Mononuclear cell (primary cell): ENCODE results near the gene CCDC73. TPM values are rescaled to one million over a fixed set of nuclear protein-coding genes. Genes with fewer than 3 reads are reported as not detected.
"Not testable (repeated sequence)": the region's sequence is repeated elsewhere in the genome, so short reads cannot be mapped to it uniquely, and the experiment has no call there.

Experiments used
- H3K27me3 ChIP-seq: 2 replicates; pipeline ENCODE4 v1.6.0; 2011; ENCODE audit warnings: low read length, control low read depth; ENCODE audit not compliant: insufficient read depth
- H3K4me1 ChIP-seq: 2 replicates; pipeline ENCODE4 v1.5.1; 2011; ENCODE audit warnings: mild to moderate bottlenecking, low read length, control low read depth; ENCODE audit not compliant: insufficient read depth
- H3K4me3 ChIP-seq: 2 replicates; pipeline ENCODE4 v1.5.1; 2011; ENCODE audit warnings: mild to moderate bottlenecking, low read length, moderate library complexity
- H3K9me3 ChIP-seq: 2 replicates; pipeline ENCODE4 v1.5.1; 2011; ENCODE audit warnings: low read depth, mild to moderate bottlenecking, control low read depth, low read length
- total RNA-seq: library from RNA; depleted of rRNA; stranded (reverse); fragments of >200 nt; gene quantifications from one replicate; pipeline ENCODE4 v1.2.3, GENCODE V29; 2012

CCDC73 gene
- total RNA-seq, 1 donor, result not detected

DNA sequence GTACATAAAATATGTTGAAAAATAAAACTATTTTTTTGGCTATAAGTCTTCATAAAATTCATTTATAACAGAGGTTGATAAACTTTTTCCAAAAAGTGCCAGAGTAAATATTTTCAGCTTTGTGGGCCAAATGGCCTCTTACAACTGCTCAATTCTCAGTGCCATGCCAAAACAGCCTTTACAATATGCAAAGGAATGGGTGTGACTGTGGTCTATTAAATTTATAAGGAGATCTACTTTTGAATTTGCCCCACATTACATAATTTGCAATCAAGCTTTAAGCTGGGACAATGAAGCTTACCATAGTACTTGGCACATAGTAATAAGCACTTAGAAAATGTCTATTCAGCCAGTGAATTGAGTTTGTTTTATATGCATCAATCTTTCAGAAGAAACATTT, 188.2 kb downstream of the CCDC73 start:
- no peak overlapping the region for H3K4me3 ChIP-seq
- H3K9me3 ChIP-seq, result no peaks in the 10 kb centered on the region
- H3K27me3 ChIP-seq, result no peaks in the 10 kb centered on the region
- no peaks in the 10 kb centered on the region for H3K4me1 ChIP-seq

- no peaks in the 10 kb centered on the region for H3K9me3 ChIP-seq
Measured at GRCh38 chr11:32602657-32603415, 191.6 kb downstream of the CCDC73 start.

DNA sequence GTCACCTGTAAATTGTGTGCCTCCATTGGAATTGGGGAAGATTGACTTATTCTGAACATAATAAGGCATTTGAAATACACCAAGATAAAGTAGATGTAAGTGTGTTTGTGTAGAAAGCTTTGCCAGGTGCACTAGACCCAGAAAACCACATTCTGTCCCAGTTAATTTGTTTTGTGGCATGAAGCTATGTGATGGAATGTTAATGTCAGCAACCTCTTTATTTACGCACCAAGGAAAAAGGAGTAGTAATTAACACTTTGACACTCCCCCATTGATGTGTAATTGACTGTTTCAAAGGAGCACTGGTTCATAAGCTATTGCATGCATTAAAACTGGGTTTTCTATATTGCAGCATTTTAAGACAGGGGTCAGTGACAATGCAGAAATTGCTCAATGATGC, 196.5 kb downstream of the CCDC73 start:
- Histone ChIP-seq H3K9me3 (no peaks in the 10 kb centered on the region), H3K4me1 (peaks cover 8% of the 10 kb centered on the region), H3K27me3 (no peaks in the 10 kb centered on the region), H3K4me3 (no peak overlapping the region)

More at GRCh38 chr11:32602657-32603415, 191.6 kb downstream of the CCDC73 start:
- Histone ChIP-seq H3K27me3 (no peaks in the 10 kb centered on the region), H3K4me1 (no peaks in the 10 kb centered on the region), H3K4me3 (no peak overlapping the region)

- not testable (repeated sequence) for H3K9me3 ChIP-seq, H3K27me3 ChIP-seq, H3K4me3 ChIP-seq
- H3K4me1 ChIP-seq, result peaks cover 21% of the 10 kb centered on the region
Measured at GRCh38 chr11:32596114-32596513, 198.3 kb downstream of the CCDC73 start.

DNA sequence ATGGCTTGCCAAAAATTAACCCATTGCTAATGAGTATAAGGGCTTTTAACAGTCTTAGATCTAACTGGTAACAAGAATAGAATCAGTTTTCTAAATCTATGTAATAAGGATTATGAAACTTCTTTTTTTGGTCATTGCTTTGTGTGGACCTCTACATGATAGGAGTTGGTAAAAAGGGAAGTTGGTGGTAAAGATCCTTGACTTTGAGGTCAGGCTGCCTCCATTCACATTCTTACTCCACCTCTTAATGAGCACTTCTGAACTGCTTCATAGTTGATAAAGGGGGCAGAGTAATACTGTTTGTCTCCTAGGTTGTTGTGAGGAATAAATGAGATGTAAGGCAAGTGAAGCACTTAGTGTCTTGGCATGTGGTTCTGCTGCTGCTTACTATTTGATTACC, 200.2 kb downstream of the CCDC73 start:
- H3K9me3 ChIP-seq, result no peaks in the 10 kb centered on the region
- H3K4me1 ChIP-seq, result peaks cover 21% of the 10 kb centered on the region
- H3K4me3 ChIP-seq, result no peak overlapping the region
- no peaks in the 10 kb centered on the region for H3K27me3 ChIP-seq

- H3K4me1 ChIP-seq, result peaks cover 46% of the 10 kb centered on the region
- no peaks in the 10 kb centered on the region for H3K27me3 ChIP-seq
- no peaks in the 10 kb centered on the region for H3K9me3 ChIP-seq
- H3K4me3 ChIP-seq, result no peak overlapping the region
Measured at GRCh38 chr11:32586576-32587190, 207.8 kb downstream of the CCDC73 start.

- peak overlapping the region; percentile 94 for H3K4me3 ChIP-seq
- no peaks in the 10 kb centered on the region for H3K9me3 ChIP-seq
- peaks cover 45% of the 10 kb centered on the region for H3K4me1 ChIP-seq
Measured at GRCh38 chr11:32584921-32585320, 209.5 kb downstream of the CCDC73 start.

DNA sequence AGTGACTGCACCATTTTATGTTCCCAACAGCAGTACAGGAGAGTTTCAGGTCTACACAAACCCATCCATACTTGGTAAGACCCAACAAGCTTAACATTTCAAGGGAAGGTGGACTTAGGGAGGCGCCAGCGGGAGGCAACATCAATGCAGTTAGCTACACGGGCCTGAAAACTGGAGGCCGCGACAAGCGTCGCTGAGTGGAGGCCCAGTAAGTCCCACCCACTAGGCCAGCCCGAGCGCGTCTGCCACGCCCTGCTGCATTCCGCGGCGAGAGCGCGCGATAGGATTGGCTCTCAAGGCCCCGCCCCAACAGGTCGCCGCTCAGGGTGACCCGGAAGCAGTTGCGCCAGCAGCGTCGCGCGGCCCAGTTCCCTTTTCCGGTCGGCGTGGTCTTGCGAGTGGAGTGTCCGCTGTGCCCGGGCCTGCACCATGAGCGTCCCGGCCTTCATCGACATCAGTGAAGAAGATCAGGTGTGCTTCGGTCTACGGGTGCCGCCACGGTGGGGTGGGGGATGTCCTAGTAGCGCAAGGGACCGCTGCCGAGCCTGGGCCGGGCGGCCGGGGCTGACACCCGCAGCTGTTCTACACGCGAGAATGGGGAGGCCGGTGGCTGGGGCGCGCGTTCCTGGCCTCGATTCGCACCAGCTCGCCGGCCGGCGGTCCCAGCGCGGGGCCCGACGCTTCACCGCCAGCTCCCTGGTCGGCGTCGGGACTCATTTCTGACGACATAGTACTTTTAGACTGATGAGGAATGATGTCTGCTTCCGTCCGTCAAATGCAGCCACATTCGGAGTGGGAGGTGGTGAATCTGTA, 210.8 kb downstream of the CCDC73 start, which contains the start of gene EIF3M:
EIF3M (plus strand) TSS at position 373 of the 813 bp plus-strand sequence; CDS start at position 430, 57 bp downstream.
- Histone ChIP-seq H3K4me1 (peaks cover 39% of the 10 kb centered on the region), H3K27me3 (no peaks in the 10 kb centered on the region), H3K4me3 (peak within 1 kb of the TSS; percentile 94)

More at GRCh38 chr11:32584921-32585320, 209.5 kb downstream of the CCDC73 start:
- no peaks in the 10 kb centered on the region for H3K27me3 ChIP-seq

DNA sequence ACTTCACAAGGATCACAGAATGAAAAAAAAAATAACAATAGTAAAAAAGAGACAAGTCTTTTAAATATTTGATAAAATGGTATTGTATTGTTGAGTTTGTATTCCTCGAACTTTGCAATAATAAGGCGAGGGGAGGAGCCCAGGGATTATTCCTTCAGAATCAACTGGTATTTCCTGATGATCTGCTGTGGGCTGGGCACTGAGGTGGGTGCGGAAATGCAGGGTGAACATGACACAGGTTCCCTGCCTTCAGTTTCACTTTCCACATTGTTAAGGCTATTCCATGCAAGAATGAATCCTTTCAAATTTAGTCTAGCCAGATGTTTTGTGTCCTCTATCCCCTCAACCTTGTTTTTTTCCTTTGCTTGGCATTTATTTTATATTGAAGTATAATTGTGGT, 212.9 kb downstream of the CCDC73 start:
- no peaks in the 10 kb centered on the region for H3K27me3 ChIP-seq
- peaks cover 24% of the 10 kb centered on the region for H3K4me1 ChIP-seq
- no peak overlapping the region for H3K4me3 ChIP-seq
- no peaks in the 10 kb centered on the region for H3K9me3 ChIP-seq

More for the DNA sequence above, 210.8 kb downstream of the CCDC73 start, which contains the start of gene EIF3M:
- H3K9me3 ChIP-seq, result no peaks in the 10 kb centered on the region

DNA sequence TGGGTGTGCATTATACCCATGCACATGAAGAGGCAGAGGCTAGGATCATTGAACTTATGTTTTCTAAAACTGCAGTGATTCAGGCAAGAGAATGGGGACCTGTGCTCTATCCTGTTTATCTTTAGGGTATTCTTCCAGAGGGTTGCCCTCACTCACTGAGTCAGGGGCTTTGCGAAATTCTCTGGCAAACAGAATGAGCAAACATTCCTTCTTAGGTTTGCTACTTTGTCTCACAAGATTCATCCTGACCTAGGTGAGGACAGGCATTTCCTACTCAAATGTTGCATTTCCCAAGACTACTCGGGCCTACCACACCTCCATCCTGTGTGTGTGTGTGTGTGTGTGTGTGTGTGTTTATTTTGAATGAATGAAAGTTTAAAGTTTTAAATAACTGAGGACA, 213.5 kb downstream of the CCDC73 start:
- H3K27me3 ChIP-seq, result no peaks in the 10 kb centered on the region
- no peak overlapping the region for H3K4me3 ChIP-seq
- H3K4me1 ChIP-seq, result peaks cover 18% of the 10 kb centered on the region
- no peaks in the 10 kb centered on the region for H3K9me3 ChIP-seq

DNA sequence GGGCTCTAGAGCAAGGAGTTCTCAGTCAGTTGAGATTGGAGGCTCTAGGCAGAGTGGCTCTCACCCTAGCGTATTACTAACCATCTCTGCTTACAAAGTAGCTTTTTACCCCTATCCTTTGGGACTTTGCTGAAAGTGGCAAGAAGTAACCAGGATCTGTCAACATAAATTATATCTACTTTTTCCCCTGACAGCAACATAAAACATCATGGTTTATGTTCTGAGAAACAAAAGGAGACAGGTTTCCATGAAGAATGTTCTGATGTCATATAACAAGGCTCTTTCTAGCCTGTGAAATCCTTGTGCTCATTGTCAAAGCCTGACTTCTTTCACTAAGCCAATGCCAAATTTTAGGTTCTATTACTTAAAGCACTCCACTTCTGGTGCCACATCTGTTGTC, 218.0 kb downstream of the CCDC73 start:
- no peaks in the 10 kb centered on the region for H3K4me1 ChIP-seq
- no peak overlapping the region for H3K4me3 ChIP-seq
- no peaks in the 10 kb centered on the region for H3K9me3 ChIP-seq
- no peaks in the 10 kb centered on the region for H3K27me3 ChIP-seq

DNA sequence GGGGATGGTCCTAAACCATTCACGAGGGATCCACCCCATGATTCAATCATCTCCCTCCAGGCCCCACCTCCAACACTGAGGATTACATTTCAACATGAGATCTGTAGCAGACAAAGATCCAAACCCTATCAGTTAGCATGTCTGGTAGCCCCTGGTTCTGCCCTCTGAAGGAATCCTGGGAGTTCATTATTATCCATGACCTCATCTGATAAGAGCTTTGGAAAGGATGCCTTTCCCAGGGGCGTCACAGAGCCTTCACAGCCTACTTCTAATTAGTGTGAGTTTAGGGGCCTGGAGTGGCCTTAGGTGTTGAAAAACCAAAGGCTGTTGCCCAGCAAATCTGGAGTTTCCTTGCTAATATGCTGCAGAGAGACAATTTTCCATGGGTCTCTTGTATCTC, 219.4 kb downstream of the CCDC73 start:
- no peaks in the 10 kb centered on the region for H3K9me3 ChIP-seq
- H3K4me3 ChIP-seq, result no peak overlapping the region
- H3K27me3 ChIP-seq, result no peaks in the 10 kb centered on the region
- no peaks in the 10 kb centered on the region for H3K4me1 ChIP-seq

GRCh38 chr11:32574421-32574820, 220.0 kb downstream of the CCDC73 start:
- Histone ChIP-seq H3K4me3 (no peak overlapping the region), H3K9me3 (no peaks in the 10 kb centered on the region), H3K27me3 (no peaks in the 10 kb centered on the region), H3K4me1 (no peaks in the 10 kb centered on the region)

DNA sequence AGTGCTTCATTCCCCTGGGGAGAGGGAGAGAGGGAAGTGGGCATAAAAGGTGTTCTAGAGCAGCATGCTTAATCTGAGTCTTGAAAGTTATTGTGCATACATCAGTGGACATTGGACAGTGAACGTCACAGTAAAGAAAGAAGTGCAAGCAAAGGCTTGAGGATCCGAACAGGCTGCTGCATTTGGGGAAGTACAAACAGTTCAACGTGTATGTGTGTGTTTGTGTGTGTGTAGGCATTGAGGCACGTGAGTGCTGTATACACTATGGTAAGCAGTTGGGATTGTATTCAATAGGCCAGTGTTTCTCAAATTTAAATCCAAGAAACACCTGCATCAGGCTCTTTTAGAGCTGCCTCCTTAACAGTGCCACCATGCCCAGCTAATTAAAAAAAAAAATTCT, 221.2 kb downstream of the CCDC73 start:
- no peaks in the 10 kb centered on the region for H3K27me3 ChIP-seq
- no peaks in the 10 kb centered on the region for H3K4me1 ChIP-seq
- no peaks in the 10 kb centered on the region for H3K9me3 ChIP-seq

DNA sequence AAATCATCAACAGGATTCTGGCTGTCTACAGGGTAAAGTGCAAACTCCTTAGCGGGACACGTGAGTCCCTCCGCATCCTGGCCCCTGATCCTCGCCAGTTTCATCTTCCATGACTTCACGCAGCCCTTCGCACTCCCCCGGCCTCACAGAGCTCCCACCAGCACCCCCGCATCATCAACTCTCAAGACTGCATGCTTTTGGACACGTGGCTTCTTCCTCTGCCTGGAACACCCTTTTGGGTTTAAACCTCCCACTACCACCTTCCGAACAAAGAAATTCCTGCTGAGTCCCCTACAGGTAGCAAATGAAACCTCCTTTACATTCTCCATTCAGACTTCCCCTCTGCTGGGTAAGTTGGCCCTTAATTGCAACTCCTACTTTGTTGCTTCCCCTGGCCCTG, 223.4 kb downstream of the CCDC73 start:
- Histone ChIP-seq H3K9me3 (no peaks in the 10 kb centered on the region), H3K4me3 (no peak overlapping the region), H3K27me3 (no peaks in the 10 kb centered on the region), H3K4me1 (no peaks in the 10 kb centered on the region)

More for the DNA sequence above, 221.2 kb downstream of the CCDC73 start:
- H3K4me3 ChIP-seq, result no peak overlapping the region
